Fibroblast of lung (primary cell): Measurements from ENCODE around the gene TPPP.
"Not testable (repeated sequence)": the region's sequence is repeated elsewhere in the genome, so short reads cannot be mapped to it uniquely, and the experiment has no call there.

ENCODE experiments used
- CTCF ChIP-seq, 2 donors: IDR thresholded peaks in 1 of 2; conservative IDR thresholded peaks in 1 of 2; 1 replicate in 1 of 2; 2 replicates in 1 of 2; pipeline ENCODE4 v1.5.1; 2011 to 2012; ENCODE audit warnings: low read length in 2 of 2, control low read depth in 1 of 2, inconsistent platforms in 1 of 2, low read depth in 1 of 2, mild to moderate bottlenecking in 1 of 2
- EZH2 ChIP-seq: IDR thresholded peaks from 2 replicates; pipeline ENCODE4 v1.5.1; 2012; ENCODE audit warnings: low read length, control low read depth, mild to moderate bottlenecking; ENCODE audit errors: missing control alignments

- not testable (repeated sequence) for TF ChIP-seq CTCF (conservative IDR thresholded peaks at IDR 0.05 in 1 of 2, IDR thresholded peaks at IDR 0.05 in 1 of 2; ENCODE audit: low read depth in 1 of 2, low read length in 2 of 2); EZH2
Observed at GRCh38 chr5:679166-679895, 13.8 kb downstream of the TPPP start.
